ENCODE data around the gene CABP7. TPM values are rescaled to one million over a fixed set of nuclear protein-coding genes. Genes with fewer than 3 reads are reported as not detected.

Gene CABP7
- total RNA-seq, 2 experiments from 2014 or later = 0.07 TPM; not detected in 1

GRCh38 chr22:29780748-29781676 is 61.2 kb downstream of the CABP7 start:
- H3K27me3 Mint-ChIP-seq (ENCODE audit: low read depth) = no peaks in the 10 kb centered on the region
- intact Hi-C loops (cut with micrococcal nuclease) = no loop called here
- H3K4me3 Mint-ChIP-seq = no peak overlapping the region

More at GRCh38 chr22:29780748-29781676, 61.2 kb downstream of the CABP7 start:
- CTCF ChIA-PET = interaction anchor here (1.4 kb wide), 1 partner anchor 225 kb away, joined by 3 read pairs; no protein-coding TSS in a partner anchor
- H3K9me3 Mint-ChIP-seq = no peaks in the 10 kb centered on the region
- no peak for DNase-seq
- no peak overlapping the region for H3K27ac Mint-ChIP-seq
- H3K36me3 Mint-ChIP-seq (ENCODE audit: low read depth) = no peaks in the 10 kb centered on the region
- H3K4me1 Mint-ChIP-seq (ENCODE audit: low read depth) = no peaks in the 10 kb centered on the region

Other genes with a start within 250 kb of the CABP7 start
- 1 to 10 TPM; 2.5 to 3.5 TPM for gene NEFH, start 239.8 kb upstream of the CABP7 start, total RNA-seq
- 10 to 100 TPM; 54.8 to 55.1 TPM for gene THOC5, start 166.2 kb upstream of the CABP7 start, total RNA-seq
- 10 to 100 TPM; 67.5 to 69.6 TPM for gene NIPSNAP1, start 138.9 kb upstream of the CABP7 start, total RNA-seq
- gene NF2, start 116.4 kb upstream of the CABP7 start, total RNA-seq = 10 to 100 TPM; 29.8 to 30.0 TPM
- 10 to 100 TPM; 14.3 to 15.3 TPM for gene ZMAT5, start 47.0 kb downstream of the CABP7 start, total RNA-seq
- 100 to 1,000 TPM; 106 to 108 TPM for gene UQCR10, start 47.4 kb downstream of the CABP7 start, total RNA-seq
- gene ASCC2, start 118.3 kb downstream of the CABP7 start, total RNA-seq = 10 to 100 TPM; 57.6 to 60.4 TPM
- 10 to 100 TPM; 26.0 to 27.1 TPM for gene MTMR3, start 163.2 kb downstream of the CABP7 start, total RNA-seq

All from activated naive CD4-positive, alpha-beta T cell treated with anti-CD3 and anti-CD28 coated beads for 36 hours (primary cell).